22Rv1 (cell line): Measurements from ENCODE around the gene PCDH9.

Experiments
- H3K27ac ChIP-seq: fragments of 450-650 bp; 2 replicates; pipeline ENCODE4 v1.5.1; 2017
- CTCF ChIP-seq: fragments of 450-650 bp; IDR thresholded peaks from 2 replicates; pipeline ENCODE4 v1.5.1; 2017; ENCODE audit warnings: mild to moderate bottlenecking
- ZFX ChIP-seq: fragments of 450-650 bp; IDR thresholded peaks from 2 replicates; pipeline ENCODE4 v1.6.1; 2017; ENCODE audit warnings: antibody characterized with exemption, borderline replicate concordance

PCDH9 gene

GRCh38 chr13:66853564-66853963 lies 376.6 kb downstream of the PCDH9 start:
- no peak overlapping the region for H3K27ac ChIP-seq
- TF ChIP-seq ZFX, result no peak
- TF ChIP-seq CTCF, result no peak

DNA sequence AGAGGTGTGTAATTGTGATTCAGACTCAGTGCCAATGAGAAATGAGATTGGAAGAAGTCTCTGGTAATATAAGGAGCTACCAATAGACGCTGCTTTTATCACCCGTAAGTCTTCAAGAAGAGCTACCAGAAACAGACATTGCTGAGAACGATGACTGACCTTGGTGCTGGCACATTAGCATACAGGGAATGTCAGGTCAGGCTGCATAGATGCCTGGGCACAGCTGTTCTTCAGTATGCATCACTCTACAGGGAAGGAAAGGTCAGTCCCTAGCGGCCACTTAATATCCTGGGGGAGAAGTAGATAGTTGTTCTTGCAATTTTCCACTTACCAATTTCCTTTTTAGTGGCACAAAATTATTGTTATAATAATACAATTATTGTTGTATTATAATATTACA lies 380.4 kb downstream of the PCDH9 start:
- TF ChIP-seq ZFX, result no peak
- no peak for TF ChIP-seq CTCF

GRCh38 chr13:66847541-66847940 lies 382.6 kb downstream of the PCDH9 start:
- H3K27ac ChIP-seq, result no peak overlapping the region
- TF ChIP-seq CTCF (no peak), ZFX (no peak)

More for the DNA sequence above, 380.4 kb downstream of the PCDH9 start:
- no peak overlapping the region for H3K27ac ChIP-seq

DNA sequence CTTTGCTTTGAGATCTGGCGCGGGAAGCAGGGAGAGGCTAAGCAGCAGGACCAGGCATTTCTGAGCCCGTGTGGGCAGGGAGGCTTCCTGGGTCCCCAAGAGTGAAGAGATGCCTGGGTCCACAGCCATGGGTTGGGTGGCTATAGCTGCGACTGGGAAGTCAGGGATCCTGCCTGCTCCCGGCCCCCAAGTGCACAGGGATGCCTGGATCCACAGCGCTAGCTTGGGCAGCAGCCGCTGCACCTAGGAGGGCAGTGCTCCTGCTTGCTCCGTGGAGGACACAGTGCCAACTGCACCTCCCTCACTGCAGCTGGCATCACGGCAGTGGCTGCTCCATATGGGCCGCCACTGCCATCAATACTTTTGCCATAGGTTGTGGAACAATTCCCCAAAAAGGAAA lies 384.7 kb downstream of the PCDH9 start:
- no peak overlapping the region for H3K27ac ChIP-seq
- no peak for TF ChIP-seq ZFX
- TF ChIP-seq CTCF, result no peak

- no peak overlapping the region for H3K27ac ChIP-seq
- TF ChIP-seq CTCF, result no peak
- no peak for TF ChIP-seq ZFX
These were observed 385.2 kb downstream of the PCDH9 start for GRCh38 chr13:66844933-66845332.

DNA sequence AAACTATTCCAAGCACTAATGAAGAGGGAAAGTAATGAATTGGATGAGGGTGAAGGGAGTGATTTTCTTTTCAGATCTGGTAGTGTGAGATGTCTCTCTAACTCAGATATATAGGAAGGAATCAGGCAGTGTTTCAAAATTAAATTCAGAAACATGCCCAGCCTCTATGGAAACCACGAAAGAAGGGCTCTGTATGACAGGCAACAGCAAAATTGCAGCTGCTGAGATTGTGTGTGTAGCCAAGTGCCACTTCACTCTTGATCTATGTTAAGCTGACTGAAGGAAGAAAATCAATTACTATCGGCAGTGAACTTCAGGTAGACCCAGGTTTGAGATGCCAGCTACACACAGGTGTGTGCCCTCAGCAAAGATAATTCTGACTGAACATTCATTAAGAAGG lies 387.4 kb downstream of the PCDH9 start:
- H3K27ac ChIP-seq, result no peak overlapping the region
- TF ChIP-seq CTCF (no peak), ZFX (no peak)

DNA sequence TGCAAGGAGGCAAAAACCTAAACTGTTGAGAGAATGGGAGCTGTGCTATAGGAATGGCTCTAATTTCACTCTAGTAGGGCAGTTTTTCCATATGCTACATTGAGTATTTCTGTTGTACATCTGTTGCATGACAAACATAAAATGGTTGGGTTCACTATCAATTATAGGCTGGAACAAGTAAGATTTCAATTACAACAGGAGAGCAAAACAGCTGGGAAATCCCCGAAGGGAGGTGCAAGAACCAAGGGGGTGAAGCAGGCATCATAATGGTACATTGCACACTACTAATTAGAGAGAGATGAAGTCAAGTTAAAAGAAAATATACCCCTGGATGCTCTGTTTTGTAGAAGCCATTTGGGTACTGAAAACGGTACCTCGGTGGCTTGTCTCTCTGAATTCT lies 389.5 kb downstream of the PCDH9 start:
- TF ChIP-seq ZFX (no peak), CTCF (no peak)

More for the DNA sequence above, 389.5 kb downstream of the PCDH9 start:
- no peak overlapping the region for H3K27ac ChIP-seq
